GM18517 (cell line): Measurements from ENCODE around the gene TREM1.

Experiments
- ATAC-seq: cut with Tn5 transposase; IDR thresholded peaks from one replicate; pipeline ENCODE4 v1.9.1; 2021; ENCODE audit warnings: mild to moderate bottlenecking, moderate library complexity; ENCODE audit not compliant: unreplicated experiment

Gene TREM1

DNA sequence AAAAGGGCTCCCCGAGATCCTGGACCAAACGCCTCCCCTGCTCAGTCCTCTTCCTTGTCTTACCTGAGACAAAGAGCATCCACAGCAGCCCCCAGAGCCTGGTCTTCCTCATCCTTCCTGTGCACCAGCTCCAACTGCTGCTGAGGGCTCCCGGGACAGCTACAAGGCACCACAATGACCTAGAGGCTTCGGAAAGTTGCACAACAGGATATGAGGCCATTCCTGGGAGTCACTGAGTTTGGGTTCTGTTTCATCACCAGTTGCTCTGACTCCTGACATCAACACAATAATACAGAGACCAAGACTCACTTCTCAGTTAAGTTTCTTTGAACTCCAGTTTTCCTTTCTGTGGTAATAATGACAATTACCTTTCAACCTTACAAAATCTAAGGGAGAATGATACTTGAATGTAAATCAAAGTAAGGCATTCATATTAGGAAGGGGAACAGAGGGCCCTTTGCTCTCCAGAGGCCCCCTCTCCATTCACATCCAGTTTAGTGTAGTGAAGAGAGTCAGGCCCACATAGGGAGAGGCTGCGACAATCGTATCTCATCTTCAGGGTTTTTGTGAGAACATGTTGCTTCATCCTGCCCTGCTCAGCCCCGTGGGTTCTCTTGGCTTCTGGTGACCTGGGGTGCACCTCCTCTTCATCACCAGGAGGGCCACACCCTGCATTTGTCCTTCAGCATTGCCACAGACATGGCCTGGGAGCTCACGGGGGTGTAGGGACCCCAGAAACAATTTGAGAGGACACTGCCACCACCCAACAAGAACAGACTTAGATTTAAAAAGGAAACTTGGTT lies at the start of gene TREM1:
Gene TREM1, minus strand, starts transcription at position 139 of the 803 bp plus-strand sequence. Its CDS starts 27 bp downstream, at position 112.
- ATAC-seq: no peak

DNA sequence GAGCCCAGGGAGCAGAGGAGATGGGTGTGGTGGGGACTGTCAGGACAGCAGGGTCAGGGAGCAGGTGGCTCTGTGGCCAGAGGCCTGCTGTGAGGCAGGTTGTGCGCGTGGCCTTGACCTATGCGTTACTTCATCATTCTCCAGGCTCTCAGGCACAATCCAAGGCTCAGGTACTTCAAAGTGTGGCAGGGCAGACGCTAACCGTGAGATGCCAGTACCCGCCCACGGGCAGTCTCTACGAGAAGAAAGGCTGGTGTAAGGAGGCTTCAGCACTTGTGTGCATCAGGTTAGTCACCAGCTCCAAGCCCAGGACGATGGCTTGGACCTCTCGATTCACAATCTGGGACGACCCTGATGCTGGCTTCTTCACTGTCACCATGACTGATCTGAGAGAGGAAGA lies 49.5 kb upstream of the TREM1 start:
- no peak for ATAC-seq

DNA sequence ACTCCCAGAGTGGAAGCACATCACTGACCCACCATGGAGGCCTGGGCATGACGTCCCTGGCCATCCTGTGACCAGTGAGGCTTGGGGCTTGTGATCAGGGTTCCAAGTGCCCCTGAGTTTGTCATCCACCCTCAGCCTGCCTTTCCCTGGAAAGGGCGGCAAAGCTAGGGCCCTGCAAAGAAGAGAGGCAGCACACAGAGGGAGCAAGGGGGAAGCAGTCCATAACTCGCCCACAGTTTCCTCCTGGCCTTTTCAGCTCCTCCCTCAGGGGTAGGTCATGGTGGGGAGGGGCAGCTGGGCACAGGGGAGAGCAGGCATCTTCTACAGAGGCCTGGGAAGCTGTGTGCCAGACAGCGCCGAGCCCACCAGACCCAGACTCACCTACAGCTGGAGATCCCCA lies 48.8 kb upstream of the TREM1 start, which contains the start of gene NCR2:
Gene NCR2, plus strand, starts transcription at position 313 of the 400 bp plus-strand sequence. CDS start 269 bp downstream, outside the sequence.
- no peak for ATAC-seq

DNA sequence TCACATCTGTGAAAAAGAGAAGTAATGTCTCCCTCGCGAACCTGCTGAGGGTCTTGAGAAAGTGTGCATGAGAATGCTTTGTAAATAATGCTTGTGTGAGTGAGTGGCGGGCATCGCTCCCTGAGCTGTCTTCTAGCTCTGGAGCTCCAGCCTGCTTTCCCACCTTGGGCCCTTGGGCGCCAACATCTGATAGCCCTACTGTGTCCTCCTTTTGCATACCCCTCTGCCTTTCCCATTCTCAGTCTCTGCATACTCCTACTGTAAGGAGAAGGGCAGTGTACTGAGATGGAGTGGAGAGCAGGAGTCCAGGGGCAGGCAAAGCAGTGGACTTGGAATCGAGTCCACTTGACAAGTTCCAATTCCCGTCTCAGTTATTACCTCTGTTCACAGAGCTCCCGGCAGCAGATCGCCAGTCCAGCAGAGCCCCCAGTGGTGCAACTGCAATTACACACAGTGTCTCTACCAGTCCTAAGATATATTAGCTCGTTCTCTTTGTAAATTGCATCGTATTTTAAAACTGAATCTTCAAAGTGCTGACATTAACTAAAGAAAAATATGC lies 48.1 kb upstream of the TREM1 start:
- ATAC-seq: no peak

DNA sequence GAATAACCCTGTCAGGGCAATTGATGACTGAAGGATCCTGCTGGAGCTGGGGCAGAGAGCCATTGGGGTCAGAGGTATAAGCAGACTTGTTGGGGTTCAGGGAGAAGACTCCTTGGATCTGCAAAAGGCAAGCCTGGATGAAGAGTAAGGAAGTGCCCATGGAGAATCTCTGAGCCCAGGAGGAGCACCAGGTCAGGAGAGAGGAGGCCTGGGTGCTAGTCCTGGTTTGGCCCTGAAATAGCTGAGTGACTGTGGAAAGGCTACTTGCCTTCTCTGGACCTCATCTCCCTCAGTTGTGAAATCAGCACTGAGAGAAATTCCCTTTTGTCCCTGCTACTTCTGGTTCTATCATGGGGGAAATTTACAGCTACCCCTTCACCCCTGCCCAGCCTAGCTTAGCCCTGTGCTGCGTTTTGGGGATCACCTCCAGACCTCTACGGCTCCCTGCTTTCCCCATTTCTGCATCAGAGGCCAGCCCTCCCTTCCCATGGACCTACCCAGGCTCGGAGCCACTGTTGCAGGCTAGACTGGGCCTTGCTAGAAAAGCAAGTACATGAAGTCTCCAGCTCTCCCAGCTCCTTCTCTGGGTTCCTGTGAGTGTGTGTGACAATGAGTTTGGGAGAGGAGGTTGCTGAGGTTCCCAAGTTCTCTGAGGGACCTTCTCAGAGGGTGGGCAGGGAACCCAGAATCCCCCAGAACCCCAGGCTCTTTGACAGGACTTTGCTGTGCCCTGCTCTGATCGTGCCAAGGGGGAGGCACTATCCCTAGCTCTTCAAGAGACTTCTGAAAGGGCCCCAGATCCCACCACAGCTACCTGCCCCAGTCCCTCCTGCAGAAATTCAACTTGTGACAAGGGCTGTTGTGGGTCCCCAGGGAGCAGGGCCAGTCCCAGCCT lies 46.6 kb upstream of the TREM1 start:
- ATAC-seq: no peak

DNA sequence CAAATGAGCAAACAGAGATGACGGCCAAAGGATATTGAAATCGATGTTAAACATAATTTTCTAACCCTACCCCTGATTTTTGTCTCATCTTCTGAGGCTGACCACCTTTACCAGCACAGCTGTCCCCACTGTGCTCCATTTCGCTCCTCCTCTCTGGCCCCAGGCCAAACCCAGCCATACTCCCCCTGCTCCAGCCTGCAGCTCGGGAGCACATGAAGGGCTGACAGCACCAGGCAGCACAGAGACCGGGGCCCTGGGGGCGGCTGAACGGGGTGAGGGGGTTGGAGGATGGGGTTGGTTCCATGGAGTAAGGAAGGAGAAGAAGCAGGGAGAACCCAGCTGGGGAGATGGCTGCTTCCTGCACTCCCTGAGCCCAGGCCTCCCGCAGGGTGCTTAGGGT lies 45.8 kb upstream of the TREM1 start:
- ATAC-seq: no peak

DNA sequence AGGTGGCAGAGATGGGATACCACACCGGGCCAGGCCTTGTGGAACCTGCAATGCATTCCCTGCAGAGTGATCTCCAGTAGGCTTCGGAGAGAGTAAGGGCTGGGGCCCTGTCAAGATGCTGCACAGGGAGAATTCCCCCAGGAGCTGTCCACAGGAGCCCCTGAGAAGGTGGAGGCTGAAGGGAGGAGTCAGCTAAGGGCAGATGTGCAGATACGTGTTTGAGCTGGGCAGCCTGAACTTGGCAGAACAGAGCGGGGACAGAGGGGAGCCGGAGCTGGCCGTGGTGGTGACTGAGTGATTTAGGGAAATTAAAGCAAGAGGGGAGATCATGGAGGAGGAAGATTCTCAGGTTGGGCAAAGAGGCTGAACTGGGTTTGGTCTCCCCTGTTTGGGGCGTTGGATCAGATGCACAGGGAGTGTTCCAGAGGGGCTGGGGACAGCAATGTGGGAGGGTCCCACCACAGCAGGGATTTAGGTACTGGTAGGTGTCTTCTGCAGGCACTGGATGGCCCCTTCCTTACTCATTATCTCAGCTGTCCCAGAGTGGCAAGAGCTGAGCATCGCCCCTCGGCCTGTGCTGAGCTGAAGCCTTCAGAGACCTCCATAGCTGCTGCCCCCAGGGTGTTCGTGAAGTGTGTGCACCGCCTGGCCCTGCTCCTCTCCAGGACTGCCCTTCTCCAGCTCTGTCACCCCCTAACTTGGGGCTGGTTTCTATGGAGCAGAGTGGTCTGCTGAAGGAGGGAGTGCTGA lies 45.1 kb upstream of the TREM1 start:
- ATAC-seq: no peak

DNA sequence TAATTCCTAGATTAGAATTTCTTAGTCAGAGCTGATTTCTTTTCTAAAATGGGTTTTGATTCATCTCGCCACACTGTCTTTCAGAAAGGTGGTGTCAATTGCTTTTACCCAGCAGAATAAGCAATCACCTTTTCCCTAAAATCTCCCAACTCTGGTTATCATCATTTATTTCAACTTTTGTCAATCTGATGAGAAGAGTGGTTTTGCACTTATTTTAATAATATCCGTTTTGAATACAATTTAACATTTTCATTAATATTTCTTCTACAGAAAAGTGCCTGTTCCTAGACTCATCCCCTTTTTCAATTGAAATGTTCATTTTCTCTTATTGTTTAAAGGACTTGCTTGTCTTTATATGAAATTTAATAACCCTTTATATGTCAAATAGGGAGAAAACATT lies 40.7 kb upstream of the TREM1 start:
- no peak for ATAC-seq

DNA sequence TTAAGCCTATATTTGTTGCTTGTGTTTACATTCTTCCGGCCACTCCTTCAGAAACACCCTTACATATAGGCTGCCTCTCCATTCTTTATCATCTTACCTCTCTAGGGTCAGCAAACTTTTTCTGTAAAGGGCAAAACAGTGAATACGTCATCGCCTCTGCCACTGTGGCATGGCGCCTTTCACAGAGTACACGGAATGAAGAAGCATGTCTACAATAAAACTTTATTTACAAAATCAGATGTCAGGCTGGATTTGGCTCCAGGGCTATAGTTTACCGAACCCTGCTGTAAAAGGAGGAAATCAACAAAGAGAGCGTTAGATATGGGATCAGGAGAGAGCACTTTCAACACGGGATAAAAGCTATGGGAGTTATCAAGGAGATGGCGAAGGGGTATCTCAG lies 39.6 kb upstream of the TREM1 start:
- no peak for ATAC-seq

DNA sequence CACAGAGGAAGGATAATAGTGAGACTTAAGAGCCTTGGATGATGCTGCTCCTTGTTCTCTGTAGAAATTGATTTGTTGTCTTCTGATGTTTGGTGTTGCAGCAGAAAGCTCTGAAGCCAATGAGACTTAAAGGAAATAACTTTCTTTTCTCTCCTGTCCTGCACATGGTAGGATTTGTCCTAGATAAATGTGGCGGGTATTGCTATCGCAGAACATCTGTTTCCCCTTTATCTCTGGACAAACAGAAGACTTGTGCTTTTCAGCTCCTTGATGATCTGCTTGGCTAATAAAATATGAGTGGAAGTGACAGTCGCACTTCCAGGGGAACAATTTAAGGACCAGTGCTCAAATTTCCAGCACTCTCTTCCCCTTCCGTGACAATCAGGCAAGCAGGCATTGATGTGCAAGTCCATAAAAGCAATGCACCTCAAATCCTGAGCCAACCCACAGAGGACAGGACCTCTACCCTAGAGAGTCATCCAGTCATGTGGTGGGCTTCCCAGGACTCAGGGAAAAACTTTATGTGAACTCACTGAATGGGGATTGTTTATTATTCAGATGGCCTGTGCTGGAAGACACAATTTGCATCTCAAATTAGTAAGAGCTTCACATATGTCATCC lies 39.1 kb upstream of the TREM1 start:
- ATAC-seq: no peak

DNA sequence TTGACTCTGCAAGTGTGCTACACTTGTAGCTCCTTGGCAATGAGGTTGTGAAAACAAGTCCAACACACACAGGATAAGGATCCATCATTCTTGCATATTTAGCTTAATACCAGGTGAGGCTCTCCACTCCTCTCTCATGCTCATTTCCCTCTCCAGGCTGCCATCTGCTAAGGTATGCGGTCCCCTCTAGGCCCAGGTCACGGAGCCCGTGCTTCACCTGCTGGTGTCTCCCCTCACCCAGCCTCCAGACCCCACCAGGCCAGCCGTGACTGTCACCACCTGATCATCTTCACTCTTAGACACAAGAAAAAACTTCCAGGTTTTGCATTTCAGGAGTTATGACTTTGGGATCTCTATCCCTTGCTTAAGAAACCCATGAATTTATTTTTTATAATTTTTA lies 34.7 kb upstream of the TREM1 start:
- no peak for ATAC-seq

DNA sequence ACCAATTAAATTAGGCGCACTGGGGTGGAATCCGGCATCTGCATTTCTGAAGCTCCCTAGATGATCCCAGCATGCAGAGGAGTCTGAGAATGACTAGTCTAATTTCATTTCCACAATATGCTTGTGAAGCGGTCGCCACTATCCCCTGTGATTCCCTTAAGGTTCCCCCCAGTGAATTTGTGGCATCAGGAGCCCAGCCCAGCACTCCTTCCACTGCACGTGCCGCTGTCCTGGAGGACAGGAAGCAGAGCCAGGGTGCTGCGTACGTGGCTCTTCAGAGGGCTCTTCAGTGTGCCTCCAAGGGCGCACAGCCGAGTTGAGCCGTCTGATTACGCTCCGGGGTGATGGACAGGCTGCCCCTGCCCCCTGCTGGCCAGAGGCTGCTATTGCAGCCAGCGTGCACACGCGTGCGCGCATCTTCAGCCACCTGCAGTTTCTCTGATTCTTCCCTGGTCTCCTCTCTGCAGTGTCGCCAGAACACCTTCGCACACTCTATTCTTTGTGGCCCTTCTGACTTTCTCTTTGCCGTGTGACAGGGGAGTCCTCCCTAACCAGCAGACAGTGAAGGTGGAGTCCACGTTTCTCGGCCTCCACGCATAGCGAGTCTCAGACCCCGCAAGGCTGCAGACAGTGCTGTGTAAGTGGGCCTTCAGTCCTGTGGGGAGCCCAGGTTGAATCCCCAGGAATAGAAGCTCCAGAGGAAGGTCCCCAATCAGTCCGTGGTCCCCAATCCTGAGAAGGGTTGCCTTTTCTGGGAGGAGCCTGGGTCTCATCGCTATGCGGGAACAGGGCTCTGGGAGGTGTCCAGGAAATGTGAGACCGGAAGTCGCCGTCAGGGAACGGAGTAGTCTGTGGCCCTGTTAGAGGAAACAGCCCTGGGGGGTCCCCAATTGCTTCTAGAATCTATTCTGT lies 32.4 kb upstream of the TREM1 start:
- ATAC-seq: peak; percentile 92

DNA sequence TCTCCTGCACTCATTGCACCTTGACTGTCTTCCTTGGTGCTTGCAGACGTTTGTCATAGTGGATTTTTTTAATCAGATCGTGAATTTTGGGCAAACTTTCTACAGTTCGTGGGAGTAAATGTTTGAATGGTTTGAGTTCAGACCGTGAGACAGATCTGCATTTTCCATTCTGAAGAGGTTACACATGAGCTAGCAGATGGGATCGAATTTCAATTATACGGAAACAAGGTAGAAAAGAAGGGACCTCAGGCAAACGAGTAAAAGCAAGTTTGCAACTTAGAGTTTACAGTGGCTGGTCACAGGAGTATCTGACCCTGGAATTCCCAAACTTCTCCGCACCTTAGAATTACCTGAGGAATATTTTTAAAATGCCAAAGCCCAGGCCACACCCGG lies 31.8 kb upstream of the TREM1 start:
- ATAC-seq: no peak

DNA sequence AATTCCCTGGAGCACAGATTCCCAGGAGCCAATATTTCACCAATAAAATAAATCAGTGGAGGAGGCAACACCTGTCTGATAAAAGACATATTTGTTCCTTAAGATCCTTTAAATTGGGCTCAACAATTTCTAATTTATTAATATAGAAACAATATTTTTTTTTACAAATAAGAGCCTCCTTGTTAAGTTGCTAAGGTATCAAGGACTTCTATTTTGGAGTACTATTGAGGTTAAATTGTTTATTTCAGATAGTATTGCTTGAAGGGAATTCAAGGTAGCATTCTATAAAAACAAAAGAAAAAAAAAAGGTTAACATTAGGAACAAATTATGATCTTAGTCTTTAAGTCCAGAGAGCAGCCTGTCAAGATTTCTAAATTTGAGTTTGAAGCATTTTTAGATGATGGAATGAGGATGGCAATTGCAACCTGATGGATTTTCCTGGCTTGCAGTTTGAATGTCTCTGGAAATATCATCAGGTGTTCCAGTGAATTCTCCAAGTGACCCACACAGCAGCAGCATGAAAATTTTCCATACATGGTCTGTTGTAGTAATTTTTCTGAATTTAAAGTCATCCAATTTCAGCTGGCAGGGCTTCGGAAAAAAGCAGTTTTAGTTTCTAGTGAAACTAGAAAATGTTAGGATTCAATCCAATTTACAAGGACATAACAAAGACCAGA lies 29.6 kb upstream of the TREM1 start:
- ATAC-seq: no peak

DNA sequence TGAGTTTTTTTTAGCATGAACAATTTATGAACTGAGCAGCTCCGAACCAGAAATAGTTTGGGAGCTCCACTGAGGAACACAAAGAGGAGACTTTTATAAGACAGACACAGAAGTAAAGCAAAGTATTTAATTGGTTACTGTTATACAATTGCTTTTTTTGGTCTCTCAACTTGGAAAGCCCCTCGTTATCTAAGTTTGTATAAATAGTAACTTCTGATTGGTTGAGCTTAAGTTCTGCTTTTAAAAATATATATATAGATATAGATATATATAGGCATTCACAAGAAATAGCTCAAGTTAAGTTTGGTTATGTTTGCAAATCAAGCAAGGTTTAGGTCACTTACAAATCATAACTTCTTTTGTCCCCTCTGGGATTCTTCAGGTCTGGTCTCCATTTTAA lies 28.7 kb upstream of the TREM1 start:
- no peak for ATAC-seq

DNA sequence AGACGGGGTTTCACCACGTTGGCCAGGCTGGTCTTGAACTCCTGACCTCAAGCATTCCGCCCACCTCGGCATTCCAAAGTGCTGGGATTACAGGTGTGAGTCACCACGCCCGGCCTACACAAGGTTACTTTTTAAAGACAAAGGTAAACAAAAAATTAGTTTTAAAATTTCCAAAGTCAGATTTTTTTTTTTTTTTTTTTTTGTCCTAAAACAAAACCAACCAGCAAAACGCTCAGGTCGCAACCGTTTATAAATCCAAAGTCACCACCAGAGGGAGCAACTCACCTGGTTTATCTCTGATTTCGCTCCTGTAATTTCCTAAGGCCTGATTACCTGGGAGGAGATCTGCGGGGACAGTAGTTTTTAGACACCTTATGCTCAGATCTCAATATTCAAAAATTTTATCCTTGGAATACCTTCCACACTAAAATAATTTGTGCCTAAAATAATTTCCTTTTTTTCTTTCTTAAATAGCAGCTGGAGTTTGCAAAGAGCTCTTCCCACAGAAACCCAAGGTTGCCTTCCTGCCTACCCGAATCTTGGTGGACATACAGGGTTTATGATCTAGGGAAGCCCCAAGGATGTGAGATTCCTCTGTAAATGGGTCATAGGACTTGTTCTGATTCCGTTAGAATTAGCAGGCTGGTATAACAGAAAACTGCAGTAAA lies 19.8 kb upstream of the TREM1 start:
- ATAC-seq: no peak

DNA sequence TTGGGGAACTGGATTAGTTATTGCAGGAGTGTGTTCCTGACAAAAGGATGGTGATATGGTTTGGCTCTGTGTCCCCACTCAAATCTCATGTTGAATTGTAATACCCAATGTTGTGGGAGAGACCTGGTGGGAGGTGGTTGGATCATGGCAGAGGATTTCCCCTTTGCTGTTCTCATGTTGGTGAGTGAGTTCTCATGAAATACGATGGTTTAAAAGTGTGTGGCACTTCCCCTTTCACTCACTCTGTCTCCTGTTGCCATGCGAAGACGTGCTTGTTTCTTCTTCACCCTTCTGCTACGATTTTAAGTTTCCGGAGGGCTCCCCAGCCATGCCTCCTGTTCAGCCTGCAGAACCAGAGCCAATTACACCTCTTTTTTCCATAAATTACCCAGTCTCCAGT lies 16.2 kb upstream of the TREM1 start:
- no peak for ATAC-seq

DNA sequence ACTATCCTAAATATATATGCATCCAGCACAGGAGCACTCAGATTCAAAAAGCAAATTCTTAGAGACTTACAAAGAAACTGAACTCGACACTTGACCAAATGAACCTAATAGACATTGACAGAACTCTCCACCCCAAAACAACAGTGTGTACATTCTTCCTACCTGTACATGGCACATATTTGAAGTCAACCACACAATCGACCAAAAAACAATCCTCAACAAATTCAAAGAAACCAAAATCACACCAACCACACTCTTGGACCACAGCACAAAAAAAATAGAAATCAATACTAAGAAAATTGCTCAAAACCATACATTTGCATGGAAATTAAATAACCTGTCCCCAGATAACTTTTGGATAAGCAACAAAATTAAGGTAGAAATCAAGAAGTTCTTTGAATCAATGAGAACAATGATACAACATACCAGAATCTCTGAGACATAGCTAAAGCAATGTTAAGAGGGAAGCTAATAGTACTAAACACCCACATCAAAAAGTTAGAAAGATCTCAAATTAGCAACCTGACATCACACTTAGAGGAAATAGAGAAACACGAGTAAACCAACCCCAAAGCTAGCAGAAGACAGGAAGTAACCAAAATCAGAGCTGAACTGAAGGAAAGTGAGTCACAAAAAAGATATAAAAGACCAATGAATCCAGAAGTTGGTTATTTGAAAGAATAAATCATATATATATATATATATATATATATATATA lies 12.5 kb upstream of the TREM1 start:
- ATAC-seq: no peak
